Stimulated activated CD8-positive, alpha-beta memory T cell treated with anti-CD3 and anti-CD28 coated beads, Interleukin-7, amount 100 ng/mL, for 1 hour (primary cell): ENCODE data around the gene OTOP3.
"Not testable (repeated sequence)": the region's sequence is repeated elsewhere in the genome, so short reads cannot be mapped to it uniquely, and the experiment has no call there.

Source experiments
- DNase-seq, 2 donors: peaks; one replicate each; pipeline ENCODE4 v3.0.0-alpha.2; 2020; ENCODE audit warnings: low read depth in 2 of 2

The OTOP3 gene, protein sequence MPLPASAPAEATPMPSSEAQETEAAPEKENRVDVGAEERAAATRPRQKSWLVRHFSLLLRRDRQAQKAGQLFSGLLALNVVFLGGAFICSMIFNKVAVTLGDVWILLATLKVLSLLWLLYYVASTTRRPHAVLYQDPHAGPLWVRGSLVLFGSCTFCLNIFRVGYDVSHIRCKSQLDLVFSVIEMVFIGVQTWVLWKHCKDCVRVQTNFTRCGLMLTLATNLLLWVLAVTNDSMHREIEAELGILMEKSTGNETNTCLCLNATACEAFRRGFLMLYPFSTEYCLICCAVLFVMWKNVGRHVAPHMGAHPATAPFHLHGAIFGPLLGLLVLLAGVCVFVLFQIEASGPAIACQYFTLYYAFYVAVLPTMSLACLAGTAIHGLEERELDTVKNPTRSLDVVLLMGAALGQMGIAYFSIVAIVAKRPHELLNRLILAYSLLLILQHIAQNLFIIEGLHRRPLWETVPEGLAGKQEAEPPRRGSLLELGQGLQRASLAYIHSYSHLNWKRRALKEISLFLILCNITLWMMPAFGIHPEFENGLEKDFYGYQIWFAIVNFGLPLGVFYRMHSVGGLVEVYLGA

GRCh38 chr17:74935585-74936469 lies at the start of gene OTOP3:
OTOP3 (plus strand) TSS chr17:74935898; CDS start chr17:74935922, 24 bp downstream.
- no peak for DNase-seq

DNA sequence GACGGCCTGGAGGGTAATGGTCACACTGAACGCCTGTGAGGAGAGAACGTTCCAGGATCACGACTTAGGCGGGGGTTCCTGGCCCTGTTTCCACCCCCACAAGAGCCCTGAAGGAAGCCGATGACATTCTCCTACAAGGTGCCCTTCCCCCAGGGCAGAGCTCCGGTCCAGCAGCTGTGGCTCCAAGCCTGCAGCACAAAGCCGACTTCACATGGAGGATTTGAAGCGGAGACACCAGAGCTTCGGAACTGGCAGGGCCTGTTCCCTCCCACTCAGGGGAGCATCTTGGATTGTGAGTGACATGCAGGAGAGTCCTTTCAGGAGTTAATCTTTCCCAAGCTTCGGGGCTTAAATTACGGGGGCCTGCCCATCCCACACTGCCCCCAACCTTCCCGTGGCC lies 47.2 kb upstream of the OTOP3 start:
- DNase-seq, result no peak

DNA sequence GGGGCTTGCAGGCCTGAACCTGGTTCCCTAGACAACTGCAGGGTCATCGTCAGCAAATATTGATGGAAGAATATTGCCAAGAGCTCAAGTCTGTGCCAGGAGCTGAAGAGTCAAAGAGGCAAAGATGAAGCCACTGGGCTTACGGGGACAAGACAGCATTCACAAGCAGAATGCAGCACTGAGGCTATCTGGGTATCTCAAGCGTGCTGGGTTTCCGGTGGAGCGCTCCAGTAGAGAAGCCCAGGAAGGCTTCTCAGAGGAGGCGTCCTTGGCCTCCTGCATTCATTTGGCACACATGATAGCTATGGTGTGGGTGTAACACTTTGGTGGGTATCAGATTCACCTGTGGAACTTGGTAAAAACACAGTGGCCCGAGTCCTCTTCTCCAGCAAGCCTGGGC lies 45.1 kb upstream of the OTOP3 start:
- no peak for DNase-seq

- DNase-seq, result no peak
Measured at GRCh38 chr17:74892013-74892841, 43.5 kb upstream of the OTOP3 start.

DNA sequence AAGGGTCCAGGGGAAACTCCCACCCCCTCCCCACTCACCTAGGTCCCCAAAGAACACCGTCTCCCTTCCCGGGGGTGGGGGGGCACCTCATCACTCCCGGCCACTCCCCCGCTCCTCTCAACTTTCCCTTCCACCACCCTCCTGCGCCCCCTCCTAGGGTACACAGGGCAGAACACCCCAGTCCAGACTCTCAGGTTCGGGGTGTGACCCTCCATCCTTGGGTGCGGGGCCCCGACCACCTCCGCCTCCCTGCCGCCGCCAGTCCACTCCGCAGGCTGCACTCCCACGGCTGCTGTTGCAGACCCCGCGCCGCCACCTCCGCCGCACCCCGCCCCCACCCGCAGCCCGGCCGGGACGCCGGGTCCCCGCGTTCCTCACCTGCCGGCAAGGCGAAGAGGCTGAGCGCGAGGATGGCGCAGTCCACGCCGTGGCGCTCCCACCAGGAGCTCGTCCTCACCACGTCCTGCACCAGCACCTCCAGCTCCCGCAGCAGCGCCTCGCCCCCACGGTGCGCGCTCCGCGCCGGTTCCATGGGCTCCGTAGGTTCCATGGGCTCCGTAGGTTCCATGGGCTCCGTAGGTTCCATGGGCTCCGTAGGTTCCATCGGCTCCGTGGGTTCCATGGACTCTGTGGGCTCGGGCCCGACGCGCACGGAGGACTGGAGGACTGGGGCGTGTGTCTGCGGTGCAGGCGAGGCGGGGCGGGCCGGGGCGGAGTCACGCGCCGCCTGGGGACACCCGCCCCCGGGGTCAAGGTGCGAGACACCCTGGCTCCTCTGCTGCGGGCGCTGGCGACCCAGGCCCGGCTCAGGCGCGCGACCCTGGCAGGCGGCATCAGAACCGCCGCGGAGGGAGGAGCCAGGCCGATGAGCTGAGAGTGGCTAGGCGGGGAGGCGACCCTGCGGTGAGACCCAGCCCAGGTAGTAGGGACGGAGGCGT lies 42.5 kb upstream of the OTOP3 start, which contains the start of gene FADS6:
FADS6 (minus strand) TSS at position 660 of the 938 bp plus-strand sequence; CDS start at position 622, 38 bp downstream.
- DNase-seq, result no peak

DNA sequence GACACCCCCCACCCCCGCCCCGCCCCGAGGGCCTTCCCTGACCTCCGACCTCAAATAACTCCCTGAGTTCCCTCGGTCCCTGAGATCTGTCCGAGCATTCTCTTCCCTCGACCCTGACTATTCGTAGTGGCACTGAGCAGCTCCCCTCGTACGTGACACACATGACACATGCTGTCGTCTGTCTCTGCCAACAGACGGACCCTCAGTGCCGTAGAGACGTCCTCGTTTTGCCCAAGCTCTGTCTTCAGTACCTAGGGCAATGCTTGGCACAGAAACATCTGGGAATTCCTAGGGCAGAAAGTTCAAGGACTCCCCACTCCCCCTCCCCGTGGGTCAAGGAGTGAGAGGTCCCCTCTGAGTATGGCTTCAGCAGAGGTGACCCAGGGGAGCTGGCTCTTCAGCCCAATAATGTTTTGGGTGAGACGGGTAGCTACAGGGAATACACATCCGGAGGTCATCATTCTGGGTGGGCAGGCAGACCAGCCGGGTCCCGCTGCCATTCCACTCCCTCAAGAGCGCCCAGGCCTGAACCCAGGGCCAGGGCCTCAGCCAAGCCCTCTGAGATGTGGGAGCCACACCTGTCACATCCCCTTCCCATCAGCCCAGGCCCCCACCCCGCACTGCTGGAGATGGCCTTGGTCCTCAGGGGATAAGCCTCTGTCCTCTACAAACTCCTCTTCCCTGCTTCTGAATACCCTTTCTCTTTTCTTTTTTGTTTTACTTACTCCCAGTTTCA lies 41.6 kb upstream of the OTOP3 start:
- no peak for DNase-seq

- DNase-seq, result no peak
Measured at GRCh38 chr17:74898376-74898946, 37.2 kb upstream of the OTOP3 start.

- no peak for DNase-seq
Measured at GRCh38 chr17:74900208-74900607, 35.5 kb upstream of the OTOP3 start.

- no peak for DNase-seq
Measured at GRCh38 chr17:74901353-74902135, 34.2 kb upstream of the OTOP3 start.

DNA sequence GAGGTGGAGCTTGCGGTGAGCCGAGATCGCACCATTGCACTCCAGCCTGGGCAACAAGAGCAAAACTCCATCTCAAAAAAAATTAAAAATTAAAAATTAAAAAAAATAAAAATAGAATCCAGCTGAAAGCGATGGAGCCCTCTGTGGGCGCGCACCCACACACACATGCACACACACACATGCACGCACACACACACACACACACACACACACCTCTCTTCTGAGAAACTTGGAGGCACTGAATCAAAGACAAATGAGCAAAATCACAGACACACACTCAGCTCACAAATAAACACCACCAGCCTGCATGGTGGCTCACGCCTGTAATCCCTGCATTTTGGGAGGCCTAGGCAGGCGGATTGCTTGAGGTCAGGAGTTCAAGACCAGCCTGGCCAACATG lies 32.7 kb upstream of the OTOP3 start:
- no peak for DNase-seq

DNA sequence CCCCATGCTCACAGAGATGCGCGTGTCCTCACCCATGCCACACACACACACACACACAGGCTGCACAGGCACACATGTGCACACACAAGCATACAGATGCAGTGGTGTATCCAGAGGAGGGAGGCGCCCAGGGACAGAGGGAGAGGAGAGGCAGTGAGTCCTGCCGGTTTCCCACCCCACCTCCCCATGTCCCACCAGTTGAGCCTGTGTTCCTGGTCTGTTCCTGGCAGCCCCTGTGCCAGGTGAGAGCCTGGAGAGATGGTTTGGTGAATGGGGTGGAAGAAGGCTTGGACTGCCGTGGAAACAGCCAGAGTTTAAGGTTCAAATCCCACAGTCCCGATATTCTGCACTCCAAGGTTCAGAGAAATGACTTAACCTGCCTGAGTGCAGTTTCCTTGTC lies 32.0 kb upstream of the OTOP3 start:
- no peak for DNase-seq

GRCh38 chr17:74904687-74905409 lies 30.9 kb upstream of the OTOP3 start:
- DNase-seq, result no peak

GRCh38 chr17:74906214-74906793 lies 29.4 kb upstream of the OTOP3 start:
- DNase-seq, result not testable (repeated sequence)

DNA sequence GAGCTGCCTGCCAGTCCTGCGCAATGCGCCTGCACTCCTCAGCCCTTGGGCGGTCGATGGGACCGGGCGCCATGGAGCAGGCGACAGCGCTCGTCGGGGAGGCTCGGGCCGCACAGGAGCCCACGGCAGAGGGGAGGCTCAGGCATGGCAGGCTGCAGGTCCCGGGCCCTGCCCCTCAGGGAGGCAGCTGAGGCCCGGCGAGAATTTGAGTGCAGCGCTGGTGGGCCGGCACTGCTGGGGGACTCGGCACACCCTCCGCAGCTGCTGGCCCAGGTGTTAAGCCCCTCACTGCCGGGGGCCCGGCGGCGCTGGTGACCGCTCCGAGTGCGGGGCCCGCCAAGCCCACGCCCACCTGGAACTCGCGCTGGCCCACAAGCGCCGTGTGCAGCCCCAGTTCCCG lies 28.7 kb upstream of the OTOP3 start:
- no peak for DNase-seq

DNA sequence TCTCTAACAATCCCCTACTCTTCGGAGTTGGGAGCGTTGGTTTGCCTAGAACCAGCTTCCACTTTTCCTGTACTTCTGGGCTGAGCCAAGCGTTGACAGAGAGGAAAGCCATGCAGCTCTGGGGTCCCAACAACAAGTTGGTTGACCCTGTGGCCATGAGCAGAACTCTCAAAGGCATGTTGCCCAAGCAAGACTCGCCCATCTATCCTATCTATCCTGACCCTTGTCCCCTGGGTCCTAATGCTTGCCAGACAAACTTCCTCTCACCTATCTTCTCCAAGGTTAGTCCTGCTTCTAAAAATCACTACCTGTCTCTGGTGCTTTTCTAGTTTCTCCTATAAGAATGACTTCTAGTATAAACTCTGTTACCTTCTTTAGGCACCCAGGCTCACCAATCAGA lies 26.6 kb upstream of the OTOP3 start:
- not testable (repeated sequence) for DNase-seq

GRCh38 chr17:74911423-74911822 lies 24.3 kb upstream of the OTOP3 start:
- not testable (repeated sequence) for DNase-seq

- DNase-seq, result no peak
Measured at GRCh38 chr17:74916136-74916850, 19.4 kb upstream of the OTOP3 start.
